ENCODE measurements around the gene SLC16A11. TPM values are rescaled to one million over a fixed set of nuclear protein-coding genes. Genes with fewer than 3 reads are reported as not detected.
A peak's percentile ranks its signal among the peaks of the same experiment; 100 is the strongest.

SLC16A11 gene
- total and polyA plus RNA-seq, 10 of the 15 experiments (the other 5 are each of a cell fraction or from before 2014, with no cell fraction given) = 0.11 to 2.7 (median 0.84) TPM

GRCh38 chr17:7034955-7035590, 8.8 kb downstream of the SLC16A11 start (continued):
- no peak for TF ChIP-seq SRF (IDR thresholded peaks at IDR 0.05; ENCODE audit: low read depth in 2 of 2, low read length in 2 of 2)
- TF ChIP-seq ZNF384 (IDR thresholded peaks at IDR 0.05; ENCODE audit: borderline replicate concordance, low read depth, low read length) = no peak
- TF ChIP-seq POU2F2 (IDR thresholded peaks at IDR 0.05; ENCODE audit: borderline replicate concordance, low read depth, low read length) = no peak
- no peak for TF ChIP-seq CREM (IDR thresholded peaks at IDR 0.05; ENCODE audit: low read depth)
- no peak for TF ChIP-seq KDM1A (IDR thresholded peaks at IDR 0.05; ENCODE audit: borderline replicate concordance)
- TF ChIP-seq TBL1XR1 (IDR thresholded peaks at IDR 0.05; ENCODE audit: low read depth, low read length) = no peak
- peak; percentile 59; the same call in 1 of the 2 replicates for TF ChIP-seq MTA3 (IDR thresholded peaks at IDR 0.05; ENCODE audit: borderline replicate concordance, low read length)
- TF ChIP-seq SMC3 (IDR thresholded peaks at IDR 0.05; ENCODE audit: borderline replicate concordance, low read length) = no peak
- TF ChIP-seq CEBPZ (IDR thresholded peaks at IDR 0.05; ENCODE audit: low read depth, low read length) = no peak
- no peak for TF ChIP-seq ASH2L (IDR thresholded peaks at IDR 0.05; ENCODE audit: borderline replicate concordance, low read depth)
- TF ChIP-seq NFIC (IDR thresholded peaks at IDR 0.05; ENCODE audit: low read depth, low read length) = peak; percentile 34; the same call in 1 of the 2 replicates
- no peak for TF ChIP-seq KLF5 (IDR thresholded peaks at IDR 0.05; ENCODE audit: partially characterized antibody)
- TF ChIP-seq E2F4 (IDR thresholded peaks at IDR 0.05; ENCODE audit: low read depth, low read length) = no peak
- no peak for TF ChIP-seq BACH1 (IDR thresholded peaks at IDR 0.05; ENCODE audit: borderline replicate concordance)
- TF ChIP-seq EGR1 (IDR thresholded peaks at IDR 0.05; ENCODE audit: borderline replicate concordance in 1 of 2, low read depth in 2 of 2, low read length in 2 of 2) = peak in 1 of 2 experiments; percentile 53; a peak in 1 of 3 replicates
- TF ChIP-seq BHLHE40 (IDR thresholded peaks at IDR 0.05; ENCODE audit: borderline replicate concordance in 1 of 2, low read depth in 2 of 2, low read length in 1 of 2) = no peak
- TF ChIP-seq CBX3 (IDR thresholded peaks at IDR 0.05; ENCODE audit: borderline replicate concordance, low read depth) = no peak
- TF ChIP-seq NR2F1 (conservative IDR thresholded peaks at IDR 0.05) = peak; percentile 22; the same call in 1 of the 2 replicates
- TF ChIP-seq ZNF274 (IDR thresholded peaks at IDR 0.05; ENCODE audit: insufficient read depth, insufficient read length) = no peak
- no peak for TF ChIP-seq RELA (IDR thresholded peaks at IDR 0.05; ENCODE audit: borderline replicate concordance, partially characterized antibody)
- TF ChIP-seq EED (IDR thresholded peaks at IDR 0.05; ENCODE audit: low read depth) = peak; percentile 53
- no peak for TF ChIP-seq RAD21 (IDR thresholded peaks at IDR 0.05; ENCODE audit: insufficient read depth, low read depth, low read length)
- 0 out of 2 replicates have a peak, but pooled peaks have one; percentile 35 for TF ChIP-seq LARP7 (IDR thresholded peaks at IDR 0.05)
- TF ChIP-seq HDAC6 (IDR thresholded peaks at IDR 0.05; ENCODE audit: unreplicated experiment) = no peak

Measured in GM12878 (cell line).